Measurements from ENCODE around the gene SNX15.

GRCh38 chr11:65069217-65069616 is 42.0 kb downstream of the SNX15 start:
- TF ChIP-seq CEBPB (IDR thresholded peaks at IDR 0.05) (no peak), TAF1 (IDR thresholded peaks at IDR 0.05; ENCODE audit: low read depth) (no peak), YY1 (IDR thresholded peaks at IDR 0.05; ENCODE audit: low read depth) (no peak), USF1 (IDR thresholded peaks at IDR 0.05) (no peak), FOXM1 (IDR thresholded peaks at IDR 0.05; ENCODE audit: borderline replicate concordance, low read depth) (no peak)
